Tibial nerve (tissue), 4 donors: ENCODE results near the gene UBASH3B. TPM values are rescaled to one million over a fixed set of nuclear protein-coding genes. Genes with fewer than 3 reads are reported as not detected.
"Not testable (repeated sequence)": the region's sequence is repeated elsewhere in the genome, so short reads cannot be mapped to it uniquely, and the experiment has no call there.

Experiments
- DNase-seq, 2 donors: peaks; one replicate each; pipeline ENCODE4 v3.0.0-alpha.2; 2019; ENCODE audit warnings: low spot score in 2 of 2
- H3K27ac ChIP-seq, 4 donors: fragments of 200-600 bp; sonication (generic) in 3 of 4; one replicate each; pipeline ENCODE4 v1.5.1; 2017 to 2019; ENCODE audit warnings: mild to moderate bottlenecking in 1 of 4
- H3K27me3 ChIP-seq, 2 donors: fragments of 200-600 bp; sonication (generic) in 1 of 2; one replicate each; pipeline versions ENCODE4 v1.5.1 to v1.6.0; 2017 to 2019
- H3K36me3 ChIP-seq, 3 donors: fragments of 200-600 bp; sonication (generic); one replicate each; pipeline ENCODE4 v1.5.1; 2018 to 2019
- H3K4me1 ChIP-seq, 4 donors: fragments of 200-600 bp; sonication (generic) in 3 of 4; one replicate each; pipeline ENCODE4 v1.5.1; 2017 to 2019
- H3K4me3 ChIP-seq, 4 donors: fragments of 200-600 bp; sonication (generic) in 3 of 4; one replicate each; pipeline ENCODE4 v1.5.1; 2017 to 2019; ENCODE audit warnings: mild to moderate bottlenecking in 1 of 4, moderate library complexity in 1 of 4
- H3K9me3 ChIP-seq, 4 donors: fragments of 200-600 bp; sonication (generic) in 3 of 4; one replicate each; pipeline ENCODE4 v1.5.1; 2017 to 2019
- EP300 ChIP-seq, 2 donors: sonication (generic); formaldehyde crosslinking; IDR thresholded peaks; one replicate each; pipeline ENCODE4 v1.6.1; 2017; ENCODE audit warnings: antibody characterized with exemption in 2 of 2, mild to moderate bottlenecking in 1 of 2
- POLR2A ChIP-seq, 2 donors: fragments of 450-650 bp; IDR thresholded peaks; one replicate each; pipeline ENCODE4 v1.6.1; 2017; ENCODE audit warnings: antibody characterized with exemption in 2 of 2, mild to moderate bottlenecking in 2 of 2, moderate library complexity in 2 of 2
- WGBS, 2 donors: methylation state at CpG; one replicate each; pipeline ENCODE4 v1.1.5; 2018; 5-methylcytosine and 5-hydroxymethylcytosine counted together
- total RNA-seq, 4 donors: library from RNA; depleted of rRNA; stranded (reverse); fragments of >200 nt; gene quantifications; one replicate each; pipeline ENCODE4 v1.1.0, GENCODE V29; 2016
- TF ChIP-seq, protein P1 (sequence below), 5 experiments: fragments of 200-600 bp in 3 of 5; fragments of 450-650 bp in 2 of 5; sonication (generic) in 3 of 5; IDR thresholded peaks; one replicate each; pipeline ENCODE4 v1.5.1; 2016 to 2019; ENCODE audit warnings: antibody characterized with exemption in 5 of 5, mild to moderate bottlenecking in 3 of 5, moderate library complexity in 2 of 5

Gene UBASH3B
- total RNA-seq, 4 donors from 2014 or later = 0.66 to 5.1 (median 1.8) TPM

DNA sequence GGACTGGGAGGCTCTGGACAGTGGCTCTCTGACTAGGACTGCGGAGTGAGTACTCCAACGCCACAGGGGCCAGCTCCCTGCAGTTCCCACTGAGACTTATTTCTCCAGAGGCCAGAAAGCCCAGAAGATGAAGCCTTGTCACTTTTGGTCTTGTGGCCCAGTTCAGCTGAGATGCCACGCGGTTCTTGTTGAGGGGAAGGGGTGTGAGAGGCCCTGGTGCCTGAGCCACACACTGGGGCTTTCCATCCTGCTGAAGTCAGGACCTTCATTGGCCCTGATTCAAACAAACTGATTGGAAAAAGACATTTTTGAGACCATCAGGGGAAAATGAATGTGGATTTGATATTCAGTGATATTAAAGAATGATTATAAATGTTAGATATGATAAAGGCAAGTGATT, 73.6 kb downstream of the UBASH3B start:
- Histone ChIP-seq H3K27ac (no peak overlapping the region), H3K4me1 (peaks cover 0 to 9% (median 0%) of the 10 kb centered on the region in 4 donors), H3K9me3 (no peaks in the 10 kb centered on the region), H3K4me3 (no peak overlapping the region), H3K27me3 (no peaks in the 10 kb centered on the region), H3K36me3 (no peaks in the 10 kb centered on the region)
- 88 to 89% methylated on average over 4 of the region's 4 CpGs for WGBS, 2 donors
- no peak for DNase-seq
- TF ChIP-seq, protein P1, sequence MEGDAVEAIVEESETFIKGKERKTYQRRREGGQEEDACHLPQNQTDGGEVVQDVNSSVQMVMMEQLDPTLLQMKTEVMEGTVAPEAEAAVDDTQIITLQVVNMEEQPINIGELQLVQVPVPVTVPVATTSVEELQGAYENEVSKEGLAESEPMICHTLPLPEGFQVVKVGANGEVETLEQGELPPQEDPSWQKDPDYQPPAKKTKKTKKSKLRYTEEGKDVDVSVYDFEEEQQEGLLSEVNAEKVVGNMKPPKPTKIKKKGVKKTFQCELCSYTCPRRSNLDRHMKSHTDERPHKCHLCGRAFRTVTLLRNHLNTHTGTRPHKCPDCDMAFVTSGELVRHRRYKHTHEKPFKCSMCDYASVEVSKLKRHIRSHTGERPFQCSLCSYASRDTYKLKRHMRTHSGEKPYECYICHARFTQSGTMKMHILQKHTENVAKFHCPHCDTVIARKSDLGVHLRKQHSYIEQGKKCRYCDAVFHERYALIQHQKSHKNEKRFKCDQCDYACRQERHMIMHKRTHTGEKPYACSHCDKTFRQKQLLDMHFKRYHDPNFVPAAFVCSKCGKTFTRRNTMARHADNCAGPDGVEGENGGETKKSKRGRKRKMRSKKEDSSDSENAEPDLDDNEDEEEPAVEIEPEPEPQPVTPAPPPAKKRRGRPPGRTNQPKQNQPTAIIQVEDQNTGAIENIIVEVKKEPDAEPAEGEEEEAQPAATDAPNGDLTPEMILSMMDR (IDR thresholded peaks at IDR 0.05) = no peak
- no peak for TF ChIP-seq POLR2A (IDR thresholded peaks at IDR 0.05)
- no peak for TF ChIP-seq EP300 (IDR thresholded peaks at IDR 0.05)

- not testable (repeated sequence) for H3K9me3 ChIP-seq, DNase-seq, H3K4me1 ChIP-seq, H3K36me3 ChIP-seq, H3K27me3 ChIP-seq, H3K27ac ChIP-seq, H3K4me3 ChIP-seq
- 96 to 98% methylated on average over 8 of the region's 8 CpGs for WGBS, 2 donors
Observed at GRCh38 chr11:122730694-122731093, 75.2 kb downstream of the UBASH3B start.

DNA sequence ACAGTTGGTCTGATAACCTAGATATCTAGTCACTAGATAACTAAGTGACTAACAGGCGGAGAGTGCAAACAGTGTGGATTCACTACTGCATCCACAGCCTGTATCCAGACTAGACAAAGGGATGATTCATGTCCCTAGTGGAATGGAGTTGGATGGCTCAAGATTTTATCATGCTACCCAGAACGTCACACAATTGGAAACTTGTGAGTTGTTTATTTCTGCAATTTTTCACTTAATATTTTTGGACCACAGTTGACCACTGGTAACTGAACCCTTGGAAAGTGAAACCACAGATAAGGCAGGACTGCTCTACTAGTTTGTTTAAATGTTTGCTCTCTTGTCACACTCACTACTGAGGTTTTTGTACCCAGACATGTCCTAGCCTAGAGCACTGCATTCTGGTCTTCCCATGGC, 76.0 kb downstream of the UBASH3B start:
- H3K36me3 ChIP-seq = no peaks in the 10 kb centered on the region
- H3K27ac ChIP-seq = no peak overlapping the region
- no peaks in the 10 kb centered on the region for H3K27me3 ChIP-seq
- H3K9me3 ChIP-seq = no peaks in the 10 kb centered on the region
- no peak for DNase-seq
- TF ChIP-seq POLR2A (IDR thresholded peaks at IDR 0.05) (no peak), EP300 (IDR thresholded peaks at IDR 0.05) (no peak)
- TF ChIP-seq, protein P1 (IDR thresholded peaks at IDR 0.05) = no peak
- no peak overlapping the region for H3K4me3 ChIP-seq
- peaks cover 0 to 9% (median 0%) of the 10 kb centered on the region in 4 donors for H3K4me1 ChIP-seq
- WGBS, 2 donors = 76 to 77% methylated on average over 2 of the region's 2 CpGs

- 50 to 58% methylated on average over 8 of the region's 8 CpGs for WGBS, 2 donors
- H3K4me1 ChIP-seq = peaks cover 0 to 9% (median 0%) of the 10 kb centered on the region in 4 donors
- H3K4me3 ChIP-seq = no peak overlapping the region
- H3K36me3 ChIP-seq = no peaks in the 10 kb centered on the region
- H3K9me3 ChIP-seq = no peaks in the 10 kb centered on the region
- no peak for DNase-seq
- no peak overlapping the region for H3K27ac ChIP-seq
- no peaks in the 10 kb centered on the region for H3K27me3 ChIP-seq
- TF ChIP-seq, protein P1 (IDR thresholded peaks at IDR 0.05) = no peak
- no peak for TF ChIP-seq POLR2A (IDR thresholded peaks at IDR 0.05)
- TF ChIP-seq EP300 (IDR thresholded peaks at IDR 0.05) = no peak
Observed at GRCh38 chr11:122732342-122733315, 77.1 kb downstream of the UBASH3B start.

DNA sequence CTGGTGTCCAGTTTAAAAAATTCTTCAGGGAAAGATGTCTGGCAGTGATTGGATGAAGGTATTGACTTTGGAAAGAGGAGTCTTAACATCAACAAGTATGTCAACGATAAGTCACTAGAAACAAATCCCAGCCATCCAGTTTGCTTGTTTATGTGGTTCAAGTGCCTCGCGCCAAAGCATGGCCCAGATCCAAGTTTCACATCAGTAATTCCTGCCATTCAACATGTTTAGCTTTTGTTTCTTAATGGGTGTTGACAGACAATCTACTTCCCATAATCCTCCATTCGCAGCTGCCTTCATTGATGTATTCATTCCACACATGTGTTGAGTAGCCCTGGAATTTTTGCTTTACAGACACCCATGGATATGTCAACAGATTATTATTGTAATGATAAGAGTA, 77.8 kb downstream of the UBASH3B start:
- no peak overlapping the region for H3K4me3 ChIP-seq
- H3K4me1 ChIP-seq = peaks cover 0 to 9% (median 0%) of the 10 kb centered on the region in 4 donors
- H3K27ac ChIP-seq = no peak overlapping the region
- 40 to 46% methylated on average over 4 of the region's 4 CpGs for WGBS, 2 donors
- no peaks in the 10 kb centered on the region for H3K9me3 ChIP-seq
- H3K36me3 ChIP-seq = no peaks in the 10 kb centered on the region
- DNase-seq = peak; percentile 32 to 55
- H3K27me3 ChIP-seq = no peaks in the 10 kb centered on the region
- TF ChIP-seq POLR2A (IDR thresholded peaks at IDR 0.05) (no peak), EP300 (IDR thresholded peaks at IDR 0.05) (peak in 1 of 2 donors; percentile 65)

GRCh38 chr11:122734848-122735496, 79.5 kb downstream of the UBASH3B start:
- 21 to 23% methylated on average over 3 of the region's 3 CpGs for WGBS, 2 donors
- DNase-seq = no peak
- peaks cover 0 to 9% (median 0%) of the 10 kb centered on the region in 4 donors for H3K4me1 ChIP-seq
- no peak overlapping the region for H3K4me3 ChIP-seq
- H3K36me3 ChIP-seq = no peaks in the 10 kb centered on the region
- no peak overlapping the region for H3K27ac ChIP-seq
- no peaks in the 10 kb centered on the region for H3K27me3 ChIP-seq
- no peaks in the 10 kb centered on the region for H3K9me3 ChIP-seq
- TF ChIP-seq, protein P1 (IDR thresholded peaks at IDR 0.05) = no peak
- TF ChIP-seq EP300 (IDR thresholded peaks at IDR 0.05) = no peak
- TF ChIP-seq POLR2A (IDR thresholded peaks at IDR 0.05) = no peak
